Keratinocyte (primary cell): ENCODE data around the gene IGF1R.

Experiments
- EZH2 ChIP-seq: IDR thresholded peaks from one replicate; pipeline ENCODE4 v1.6.1; 2012; ENCODE audit warnings: inconsistent platforms, mild to moderate bottlenecking, low read length, moderate library complexity
- TF ChIP-seq, protein P1 (sequence below), 3 experiments: IDR thresholded peaks in 1 of 3; conservative IDR thresholded peaks in 1 of 3; optimal IDR thresholded peaks in 1 of 3; 2 replicates in 2 of 3; 3 replicates in 1 of 3; pipeline versions ENCODE3 to v1.5.1; 2011; ENCODE audit warnings: low read length in 3 of 3, mild to moderate bottlenecking in 3 of 3, moderate library complexity in 2 of 3, control low read depth in 1 of 3, inconsistent platforms in 1 of 3; ENCODE audit not compliant: insufficient read depth in 2 of 3; ENCODE audit errors: extremely low read depth in 1 of 3

DNA sequence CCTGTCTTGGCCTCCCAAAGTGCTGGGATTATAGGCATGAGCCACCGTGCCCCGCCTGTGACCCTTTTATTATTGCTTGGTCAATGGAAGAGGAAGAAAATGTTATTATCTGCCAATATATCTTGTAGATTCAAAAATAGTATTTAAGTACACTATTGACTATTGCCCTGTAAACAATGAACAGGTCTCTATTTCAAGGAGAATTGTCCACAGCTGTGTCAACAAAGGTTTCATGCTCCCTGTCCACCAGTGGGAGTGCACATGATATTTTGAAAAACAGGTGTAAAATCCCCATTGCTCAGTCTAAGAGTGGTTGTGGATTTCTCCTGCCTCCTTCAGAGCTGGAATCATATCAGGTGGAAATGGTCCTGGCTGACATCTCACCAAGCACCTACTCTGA, 36.5 kb upstream of the IGF1R start:
- TF ChIP-seq, protein P1, sequence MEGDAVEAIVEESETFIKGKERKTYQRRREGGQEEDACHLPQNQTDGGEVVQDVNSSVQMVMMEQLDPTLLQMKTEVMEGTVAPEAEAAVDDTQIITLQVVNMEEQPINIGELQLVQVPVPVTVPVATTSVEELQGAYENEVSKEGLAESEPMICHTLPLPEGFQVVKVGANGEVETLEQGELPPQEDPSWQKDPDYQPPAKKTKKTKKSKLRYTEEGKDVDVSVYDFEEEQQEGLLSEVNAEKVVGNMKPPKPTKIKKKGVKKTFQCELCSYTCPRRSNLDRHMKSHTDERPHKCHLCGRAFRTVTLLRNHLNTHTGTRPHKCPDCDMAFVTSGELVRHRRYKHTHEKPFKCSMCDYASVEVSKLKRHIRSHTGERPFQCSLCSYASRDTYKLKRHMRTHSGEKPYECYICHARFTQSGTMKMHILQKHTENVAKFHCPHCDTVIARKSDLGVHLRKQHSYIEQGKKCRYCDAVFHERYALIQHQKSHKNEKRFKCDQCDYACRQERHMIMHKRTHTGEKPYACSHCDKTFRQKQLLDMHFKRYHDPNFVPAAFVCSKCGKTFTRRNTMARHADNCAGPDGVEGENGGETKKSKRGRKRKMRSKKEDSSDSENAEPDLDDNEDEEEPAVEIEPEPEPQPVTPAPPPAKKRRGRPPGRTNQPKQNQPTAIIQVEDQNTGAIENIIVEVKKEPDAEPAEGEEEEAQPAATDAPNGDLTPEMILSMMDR (optimal IDR thresholded peaks at IDR 0.05 in 1 of 3, IDR thresholded peaks at IDR 0.05 in 1 of 3, conservative IDR thresholded peaks at IDR 0.05 in 1 of 3; ENCODE audit: extremely low read depth in 1 of 3, insufficient read depth in 2 of 3, low read length in 3 of 3), result no peak
- no peak for TF ChIP-seq EZH2
